GM19395 (cell line): Measurements from ENCODE around the gene WDR47.
"Not testable (repeated sequence)": the region's sequence is repeated elsewhere in the genome, so short reads cannot be mapped to it uniquely, and the experiment has no call there.

Experiments used
- ATAC-seq: cut with Tn5 transposase; IDR thresholded peaks from one replicate; pipeline ENCODE4 v1.9.1; 2021; ENCODE audit warnings: mild to moderate bottlenecking, moderate library complexity; ENCODE audit not compliant: unreplicated experiment

WDR47 gene

GRCh38 chr1:108963052-108963686, 78.7 kb downstream of the WDR47 start, which contains the start of gene CLCC1:
Gene CLCC1 (minus strand): TSS chr1:108963484. CDS start chr1:108950437, 13,047 bp downstream.
- ATAC-seq = peak; percentile 91

GRCh38 chr1:108962681-108963051, 79.2 kb downstream of the WDR47 start:
- ATAC-seq = peak; percentile 43

GRCh38 chr1:108961752-108962486, 80.0 kb downstream of the WDR47 start:
- no peak for ATAC-seq

GRCh38 chr1:108961198-108961597, 80.7 kb downstream of the WDR47 start:
- ATAC-seq = no peak

- ATAC-seq = no peak
Measured at GRCh38 chr1:108960719-108961118, 81.2 kb downstream of the WDR47 start.

- no peak for ATAC-seq
Measured at GRCh38 chr1:108957888-108958287, 84.0 kb downstream of the WDR47 start.

- ATAC-seq = no peak
Measured at GRCh38 chr1:108955881-108956280, 86.0 kb downstream of the WDR47 start.

- ATAC-seq = no peak
Measured at GRCh38 chr1:108955111-108955510, 86.8 kb downstream of the WDR47 start.

- no peak for ATAC-seq
Measured at GRCh38 chr1:108953452-108953851, 88.5 kb downstream of the WDR47 start.

GRCh38 chr1:108951242-108951641, 90.7 kb downstream of the WDR47 start:
- ATAC-seq = no peak

GRCh38 chr1:108949044-108949443, 92.9 kb downstream of the WDR47 start:
- ATAC-seq = no peak

- no peak for ATAC-seq
Measured at GRCh38 chr1:108947871-108948525, 93.9 kb downstream of the WDR47 start.

- ATAC-seq = no peak
Measured at GRCh38 chr1:108936170-108936569, 105.7 kb downstream of the WDR47 start.

GRCh38 chr1:108933944-108934343, 108.0 kb downstream of the WDR47 start:
- ATAC-seq = no peak

GRCh38 chr1:108927565-108927964, 114.3 kb downstream of the WDR47 start:
- not testable (repeated sequence) for ATAC-seq

- ATAC-seq = no peak
Measured at GRCh38 chr1:108925920-108926319, 116.0 kb downstream of the WDR47 start.
